HFFc6 (cell line): ENCODE results near the gene TRIM49D1. TPM values are rescaled to one million over a fixed set of nuclear protein-coding genes. Genes with fewer than 3 reads are reported as not detected.
"Not testable (repeated sequence)": the region's sequence is repeated elsewhere in the genome, so short reads cannot be mapped to it uniquely, and the experiment has no call there.

Experiments used
- DNase-seq: peaks from one replicate; pipeline ENCODE4 v3.0.0-alpha.2; 2018
- H3K27ac Mint-ChIP-seq: 2 replicates; pipeline ENCODE4 v1.8.0; 2020; ENCODE audit warnings: mild to moderate bottlenecking, mixed read lengths
- H3K27me3 Mint-ChIP-seq: 2 replicates; pipeline ENCODE4 v1.8.0; 2021; ENCODE audit warnings: mild to moderate bottlenecking, moderate library complexity, mixed read lengths; ENCODE audit not compliant: insufficient read depth
- H3K36me3 Mint-ChIP-seq: 2 replicates; pipeline ENCODE4 v1.8.0; 2021; ENCODE audit warnings: low read depth, mixed read lengths
- H3K4me1 Mint-ChIP-seq: 2 replicates; pipeline ENCODE4 v1.8.0; 2020; ENCODE audit warnings: low read depth, mixed read lengths
- H3K4me3 Mint-ChIP-seq: 2 replicates; pipeline ENCODE4 v1.8.0; 2020; ENCODE audit warnings: mild to moderate bottlenecking, moderate library complexity, mixed read lengths
- H3K9me3 Mint-ChIP-seq: 2 replicates; pipeline ENCODE4 v1.8.0; 2020; ENCODE audit warnings: mild to moderate bottlenecking, mixed read lengths
- long read RNA-seq: library from polyadenylated mRNA; unstranded; transcript quantifications from one replicate; pipeline ENCODE4 v2.0.0, GENCODE V29; 2019
- total RNA-seq, 6 experiments: library from RNA; stranded (reverse); fragmentation: NEBNext Ultra II Directional; extraction: Animal tissue kit (Norgen Biotek cat#: 25700); gene quantifications; 2 replicates in 1 of 6; 3 replicates in 5 of 6; pipeline ENCODE4 v1.2.3, GENCODE V29; 2021
- TF ChIP-seq, protein P1 (sequence below): fragments of 200-600 bp; sonication (generic); IDR thresholded peaks from 2 replicates; pipeline ENCODE4 v1.5.0; 2021; ENCODE audit warnings: antibody characterized with exemption, mild to moderate bottlenecking

Gene TRIM49D1, protein sequence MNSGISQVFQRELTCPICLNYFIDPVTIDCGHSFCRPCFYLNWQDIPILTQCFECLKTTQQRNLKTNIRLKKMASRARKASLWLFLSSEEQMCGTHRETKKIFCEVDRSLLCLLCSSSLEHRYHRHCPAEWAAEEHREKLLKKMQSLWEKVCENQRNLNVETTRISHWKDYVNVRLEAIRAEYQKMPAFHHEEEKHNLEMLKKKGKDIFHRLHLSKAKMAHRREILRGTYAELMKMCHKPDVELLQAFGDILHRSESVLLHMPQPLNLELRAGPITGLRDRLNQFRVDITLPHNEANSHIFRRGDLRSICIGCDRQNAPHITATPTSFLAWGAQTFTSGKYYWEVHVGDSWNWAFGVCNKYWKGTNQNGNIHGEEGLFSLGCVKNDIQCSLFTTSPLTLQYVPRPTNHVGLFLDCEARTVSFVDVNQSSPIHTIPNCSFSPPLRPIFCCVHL
- total RNA-seq = not detected
- long read RNA-seq = 0 reads

DNA sequence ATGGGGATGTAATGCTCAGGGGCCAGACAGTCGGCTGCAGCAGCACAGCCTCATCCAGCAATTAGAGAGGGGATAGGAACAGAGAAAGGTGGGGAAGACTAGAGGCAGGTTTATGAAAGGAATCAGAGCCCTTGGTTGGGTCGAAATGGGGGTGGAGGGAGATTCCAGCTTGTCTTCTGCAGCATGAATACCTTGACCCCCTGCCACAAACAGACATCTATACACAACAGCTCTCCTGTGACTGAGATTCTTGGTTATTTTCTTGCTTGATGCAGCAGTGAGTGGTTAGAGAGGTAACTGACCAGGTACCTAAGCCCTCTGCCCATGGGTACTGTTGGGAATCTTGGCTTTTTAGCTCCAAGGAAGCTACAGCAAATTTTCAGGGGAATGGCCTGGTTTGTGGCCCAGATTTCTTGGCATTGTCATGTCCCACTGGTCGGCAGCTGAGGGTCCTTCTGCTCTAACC, at the start of gene TRIM49D1:
TRIM49D1 (minus strand) TSS at position 51 of the 466 bp plus-strand sequence. CDS start 4,535 bp downstream, outside the sequence.
- Mint-ChIP-seq H3K27ac (no peak within 1 kb of the TSS), H3K36me3 (no peaks in the 10 kb centered on the region), H3K4me3 (no peak within 1 kb of the TSS), H3K27me3 (no peaks in the 10 kb centered on the region), H3K9me3 (no peaks in the 10 kb centered on the region; the same call in 1 of the 2 replicates), H3K4me1 (no peaks in the 10 kb centered on the region)
- no peak for DNase-seq
- TF ChIP-seq, protein P1, sequence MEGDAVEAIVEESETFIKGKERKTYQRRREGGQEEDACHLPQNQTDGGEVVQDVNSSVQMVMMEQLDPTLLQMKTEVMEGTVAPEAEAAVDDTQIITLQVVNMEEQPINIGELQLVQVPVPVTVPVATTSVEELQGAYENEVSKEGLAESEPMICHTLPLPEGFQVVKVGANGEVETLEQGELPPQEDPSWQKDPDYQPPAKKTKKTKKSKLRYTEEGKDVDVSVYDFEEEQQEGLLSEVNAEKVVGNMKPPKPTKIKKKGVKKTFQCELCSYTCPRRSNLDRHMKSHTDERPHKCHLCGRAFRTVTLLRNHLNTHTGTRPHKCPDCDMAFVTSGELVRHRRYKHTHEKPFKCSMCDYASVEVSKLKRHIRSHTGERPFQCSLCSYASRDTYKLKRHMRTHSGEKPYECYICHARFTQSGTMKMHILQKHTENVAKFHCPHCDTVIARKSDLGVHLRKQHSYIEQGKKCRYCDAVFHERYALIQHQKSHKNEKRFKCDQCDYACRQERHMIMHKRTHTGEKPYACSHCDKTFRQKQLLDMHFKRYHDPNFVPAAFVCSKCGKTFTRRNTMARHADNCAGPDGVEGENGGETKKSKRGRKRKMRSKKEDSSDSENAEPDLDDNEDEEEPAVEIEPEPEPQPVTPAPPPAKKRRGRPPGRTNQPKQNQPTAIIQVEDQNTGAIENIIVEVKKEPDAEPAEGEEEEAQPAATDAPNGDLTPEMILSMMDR = no peak

DNA sequence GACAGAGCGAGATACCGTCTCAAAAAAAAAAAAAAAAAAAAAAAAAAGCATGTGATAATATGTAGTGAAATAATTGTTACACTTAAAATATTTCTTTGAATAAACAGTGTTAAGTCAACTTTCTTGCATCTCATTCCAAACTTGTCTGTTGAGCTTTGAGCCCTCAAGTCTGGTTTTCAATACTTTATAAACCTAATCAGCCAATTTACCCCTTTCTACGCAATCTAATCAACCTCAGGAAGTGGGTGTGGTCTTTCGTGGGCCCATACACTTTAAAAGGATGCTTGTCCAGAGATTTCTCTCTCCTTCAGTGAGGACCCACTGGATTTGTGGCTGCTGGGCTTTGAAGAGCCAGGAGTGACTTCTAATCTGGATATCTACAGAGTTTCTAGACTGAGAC, 43.7 kb upstream of the TRIM49D1 start, which contains the start of gene TRIM64:
TRIM64 (plus strand) TSS at position 301 of the 400 bp plus-strand sequence. CDS start 2,467 bp downstream, outside the sequence.
- not testable (repeated sequence) for H3K27me3 Mint-ChIP-seq, H3K4me1 Mint-ChIP-seq, DNase-seq, H3K9me3 Mint-ChIP-seq, H3K4me3 Mint-ChIP-seq, H3K36me3 Mint-ChIP-seq, H3K27ac Mint-ChIP-seq

DNA sequence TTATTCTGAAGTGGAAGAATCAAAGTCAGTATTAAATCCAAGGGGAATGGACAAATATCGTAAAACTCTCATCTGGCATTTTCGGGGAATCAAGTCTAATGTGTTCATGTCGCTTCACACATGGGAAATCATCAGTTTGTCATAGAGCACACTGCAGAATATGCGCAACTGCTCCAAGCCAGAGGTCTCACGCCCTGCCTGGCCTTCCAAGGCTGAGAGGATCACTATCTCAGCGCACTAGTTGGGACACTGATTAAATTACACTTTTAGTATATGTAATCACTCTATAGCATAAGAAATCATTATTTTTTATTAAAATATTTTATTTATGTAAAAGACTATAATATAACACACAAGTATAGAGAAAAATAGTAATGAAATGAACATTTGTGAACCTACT, 38.8 kb upstream of the TRIM49D1 start:
- not testable (repeated sequence) for H3K4me1 Mint-ChIP-seq, H3K4me3 Mint-ChIP-seq, DNase-seq

DNA sequence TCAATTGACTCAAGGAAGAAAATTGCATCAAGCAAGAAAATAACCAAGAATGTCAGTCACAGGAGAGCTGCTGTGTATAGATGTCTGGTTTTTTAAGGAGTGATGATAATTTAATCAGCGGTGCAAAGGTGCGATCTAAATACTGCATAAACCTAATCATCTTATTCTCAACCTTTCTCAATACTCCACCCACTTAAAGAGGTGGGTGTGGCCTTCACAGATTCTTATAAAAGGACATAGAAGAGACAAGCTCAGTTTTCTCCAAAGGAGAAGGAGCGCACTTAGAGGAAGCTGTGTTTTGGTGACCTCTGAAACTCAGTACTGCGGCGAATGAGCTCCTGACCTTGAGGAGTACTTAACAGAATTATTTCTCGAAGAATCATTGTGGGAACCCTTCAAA, 1.7 kb upstream of the TRIM49D1 start, which contains the start of gene TRIM49D2:
TRIM49D2 (plus strand) TSS at position 301 of the 400 bp plus-strand sequence. CDS start 2,698 bp downstream, outside the sequence.
- H3K4me3 Mint-ChIP-seq, H3K27ac Mint-ChIP-seq, DNase-seq, H3K27me3 Mint-ChIP-seq, H3K4me1 Mint-ChIP-seq, H3K36me3 Mint-ChIP-seq, H3K9me3 Mint-ChIP-seq: not testable (repeated sequence)

More for the DNA sequence above, 38.8 kb upstream of the TRIM49D1 start:
- not testable (repeated sequence) for H3K27me3 Mint-ChIP-seq, H3K36me3 Mint-ChIP-seq, H3K9me3 Mint-ChIP-seq, H3K27ac Mint-ChIP-seq

DNA sequence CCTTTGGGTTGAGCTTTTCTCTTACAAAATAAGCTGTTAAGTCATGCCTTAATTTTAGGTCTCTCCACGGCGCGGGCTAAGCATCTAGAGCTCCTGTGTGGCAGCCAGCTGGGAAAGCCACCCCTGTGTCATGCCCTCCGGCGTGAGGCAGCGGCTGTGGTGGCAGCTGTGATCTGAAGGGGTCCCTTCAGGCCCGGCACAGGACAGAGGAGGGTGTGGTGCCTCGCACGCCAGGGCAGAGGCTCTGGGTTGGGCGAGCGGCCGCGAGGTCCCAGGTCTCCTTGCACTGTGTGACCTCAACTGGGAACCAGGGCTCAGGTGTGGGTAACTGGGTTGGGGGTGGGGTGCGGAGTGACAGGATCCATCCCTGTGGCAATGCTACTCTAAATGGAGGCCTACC, 21.2 kb downstream of the TRIM49D1 start:
- not testable (repeated sequence) for H3K9me3 Mint-ChIP-seq, H3K27me3 Mint-ChIP-seq, H3K36me3 Mint-ChIP-seq, H3K4me1 Mint-ChIP-seq, H3K27ac Mint-ChIP-seq, DNase-seq, H3K4me3 Mint-ChIP-seq

DNA sequence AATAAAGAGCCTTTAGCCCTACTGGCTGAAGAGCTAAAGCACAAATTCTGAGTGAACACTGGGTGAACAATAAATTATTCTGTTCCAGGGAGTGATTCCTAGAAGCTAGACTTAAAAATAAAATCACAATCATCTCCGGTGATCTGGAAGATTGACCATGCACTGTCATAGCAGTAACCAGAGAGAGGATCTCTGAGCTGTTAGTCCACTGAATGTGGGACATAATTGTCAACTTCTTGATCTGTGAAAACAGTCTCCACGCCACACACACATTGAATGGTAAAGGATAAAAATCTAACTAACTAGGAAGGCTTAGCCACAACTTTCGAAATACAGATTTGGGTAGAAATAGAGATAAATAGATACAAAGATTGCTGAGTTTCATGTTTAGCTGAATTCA, 28.8 kb downstream of the TRIM49D1 start:
- not testable (repeated sequence) for H3K9me3 Mint-ChIP-seq, H3K4me1 Mint-ChIP-seq, H3K27ac Mint-ChIP-seq, DNase-seq, H3K4me3 Mint-ChIP-seq, H3K36me3 Mint-ChIP-seq, H3K27me3 Mint-ChIP-seq

DNA sequence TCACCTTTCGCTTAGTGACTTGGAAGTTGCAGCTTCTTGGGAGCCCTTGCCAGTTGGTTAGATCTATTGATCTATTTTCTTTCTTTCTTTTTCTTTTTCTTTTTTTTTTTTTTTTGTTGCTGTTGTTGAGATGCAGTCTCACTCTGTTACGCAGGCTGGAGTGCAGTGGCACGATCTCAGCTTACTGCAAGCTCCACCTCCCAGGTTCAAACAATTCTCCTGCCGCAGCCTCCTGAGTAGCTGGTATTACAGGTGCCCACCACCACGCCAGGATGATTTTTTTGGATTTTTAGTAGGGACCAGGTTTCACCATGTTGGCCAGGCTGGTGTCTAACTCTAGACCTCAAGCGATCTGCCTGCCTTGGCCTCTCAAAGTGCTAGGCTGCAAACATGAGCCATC, 44.5 kb downstream of the TRIM49D1 start:
- H3K4me3 Mint-ChIP-seq, H3K9me3 Mint-ChIP-seq, H3K27me3 Mint-ChIP-seq, H3K36me3 Mint-ChIP-seq, H3K27ac Mint-ChIP-seq, DNase-seq, H3K4me1 Mint-ChIP-seq: not testable (repeated sequence)

DNA sequence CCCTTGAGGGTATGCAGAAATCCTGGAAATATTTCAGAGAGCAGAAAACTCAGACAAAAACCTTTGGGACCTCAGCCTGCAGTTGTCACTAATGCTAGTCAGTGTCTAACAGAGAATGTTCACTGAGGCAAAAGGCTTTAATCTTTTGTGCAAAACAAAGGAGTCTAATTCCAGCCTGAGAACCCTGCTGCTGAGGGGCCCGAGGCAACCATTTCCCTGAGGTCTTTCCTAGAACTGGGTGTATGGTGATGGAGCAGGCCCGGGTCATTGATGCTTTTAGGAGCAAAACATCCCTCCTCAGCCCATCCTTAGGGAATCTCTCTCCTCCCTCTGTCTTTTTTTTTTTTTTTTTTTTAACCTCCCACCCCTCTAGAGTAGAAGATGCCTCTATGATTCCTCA, 49.5 kb downstream of the TRIM49D1 start:
- H3K27me3 Mint-ChIP-seq, H3K36me3 Mint-ChIP-seq, H3K27ac Mint-ChIP-seq, H3K9me3 Mint-ChIP-seq, DNase-seq, H3K4me3 Mint-ChIP-seq, H3K4me1 Mint-ChIP-seq: not testable (repeated sequence)

DNA sequence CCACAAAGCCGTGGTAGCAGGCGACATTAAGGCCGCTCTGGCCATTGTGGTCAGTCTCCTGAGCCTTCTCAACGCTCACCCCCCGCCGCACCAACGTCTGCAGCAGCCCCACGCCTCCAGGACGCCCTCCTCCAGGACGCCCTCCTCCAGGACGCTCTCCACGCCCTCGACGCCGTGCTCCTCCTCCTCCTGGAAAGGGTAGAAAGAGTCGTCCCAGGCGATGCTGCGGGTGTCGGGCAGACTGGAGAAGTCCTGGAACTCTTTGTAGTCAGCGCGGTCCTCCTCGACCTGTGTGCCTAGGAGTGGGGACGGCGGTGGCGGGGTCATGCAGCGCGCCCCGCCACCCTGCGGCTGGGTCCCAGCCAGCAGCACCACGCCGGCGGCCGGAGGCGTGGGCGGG, 56.8 kb downstream of the TRIM49D1 start:
- not testable (repeated sequence) for H3K36me3 Mint-ChIP-seq, H3K27me3 Mint-ChIP-seq

DNA sequence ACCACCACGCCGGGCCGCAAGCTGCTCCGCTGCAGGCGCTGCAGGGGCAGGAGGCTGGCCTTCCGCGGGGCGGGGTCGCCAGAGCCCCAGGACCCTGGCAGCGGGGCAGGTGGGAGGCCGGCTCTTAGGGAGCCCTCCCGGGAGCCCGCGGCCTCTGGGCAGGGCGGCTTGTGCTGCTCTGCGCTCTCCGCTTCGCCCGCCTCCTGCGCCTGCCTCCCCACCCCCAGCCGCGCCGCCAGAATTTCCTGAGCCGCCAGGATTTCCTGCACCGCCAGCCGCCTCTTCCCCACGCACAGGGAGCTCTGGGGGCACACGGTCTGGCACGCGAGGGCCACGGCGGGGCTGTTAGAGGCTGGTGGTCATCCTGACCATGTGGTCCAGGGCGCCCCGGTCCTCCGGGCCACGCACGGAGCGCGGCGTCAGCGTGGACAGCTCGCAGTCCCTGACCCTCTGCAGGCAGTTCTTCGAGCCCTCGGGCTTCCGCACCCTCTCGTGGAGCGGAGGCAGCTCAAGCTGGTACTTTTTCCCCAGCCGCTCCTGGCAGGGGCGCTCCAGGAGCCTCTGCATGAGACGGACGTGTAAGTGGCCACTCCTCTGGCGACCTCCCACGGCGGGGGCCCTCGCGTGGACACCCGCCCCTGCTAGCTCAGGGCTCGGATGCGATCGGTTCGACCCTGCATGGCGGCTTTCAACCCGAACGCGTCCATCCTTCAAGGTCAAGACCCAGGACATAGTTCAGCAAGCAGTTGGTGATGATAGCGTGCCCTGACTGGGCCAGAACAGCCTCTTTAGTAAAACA, 57.9 kb downstream of the TRIM49D1 start:
- not testable (repeated sequence) for H3K36me3 Mint-ChIP-seq, H3K9me3 Mint-ChIP-seq, DNase-seq, H3K4me1 Mint-ChIP-seq, H3K4me3 Mint-ChIP-seq, H3K27me3 Mint-ChIP-seq, H3K27ac Mint-ChIP-seq

More for the DNA sequence above, 56.8 kb downstream of the TRIM49D1 start:
- not testable (repeated sequence) for H3K9me3 Mint-ChIP-seq, H3K27ac Mint-ChIP-seq, H3K4me3 Mint-ChIP-seq, DNase-seq, H3K4me1 Mint-ChIP-seq
